Measurements from ENCODE around the gene PPP1R27.

PPP1R27 gene

DNA sequence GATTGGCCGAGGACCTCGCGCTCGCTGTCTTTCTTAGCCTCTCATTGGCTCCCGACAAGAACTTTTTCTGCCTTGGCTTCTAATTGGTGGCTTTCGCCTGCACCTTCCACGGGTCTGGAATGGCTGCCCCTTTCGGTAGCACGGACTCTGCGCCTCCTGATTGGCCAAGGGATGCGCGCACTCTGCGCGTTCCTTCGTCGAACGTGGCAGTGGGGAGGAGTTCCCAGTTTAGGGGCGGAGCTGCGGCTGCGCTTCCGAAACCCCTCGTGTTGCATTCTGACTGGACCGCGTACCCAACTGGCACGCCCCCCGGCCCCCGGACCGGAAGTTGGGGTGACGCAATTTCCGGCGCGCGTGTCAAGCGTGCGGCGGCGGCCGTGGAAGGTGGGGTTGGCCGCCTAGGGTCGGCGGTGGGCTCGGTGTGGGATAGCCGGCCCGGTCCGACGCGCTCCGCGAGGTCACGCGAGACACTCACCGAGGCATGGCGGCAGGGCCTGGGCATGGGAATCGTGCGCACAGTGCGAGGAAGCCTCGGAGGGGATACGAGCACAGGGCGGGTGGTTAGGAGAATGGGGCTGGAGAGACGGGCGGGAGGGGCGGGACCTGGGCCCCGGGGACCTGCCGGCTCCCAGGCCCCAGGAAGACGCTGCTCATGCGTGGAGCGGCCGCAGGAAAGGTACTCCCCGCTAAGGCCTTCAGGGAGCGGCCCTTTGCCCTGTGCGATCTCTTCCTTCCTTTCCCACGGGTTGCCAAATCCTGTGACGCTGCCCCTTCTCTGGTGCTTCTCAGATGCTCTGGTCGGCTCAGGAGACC is 26.1 kb upstream of the PPP1R27 start:
- DNase-seq: peak; percentile 100

DNA sequence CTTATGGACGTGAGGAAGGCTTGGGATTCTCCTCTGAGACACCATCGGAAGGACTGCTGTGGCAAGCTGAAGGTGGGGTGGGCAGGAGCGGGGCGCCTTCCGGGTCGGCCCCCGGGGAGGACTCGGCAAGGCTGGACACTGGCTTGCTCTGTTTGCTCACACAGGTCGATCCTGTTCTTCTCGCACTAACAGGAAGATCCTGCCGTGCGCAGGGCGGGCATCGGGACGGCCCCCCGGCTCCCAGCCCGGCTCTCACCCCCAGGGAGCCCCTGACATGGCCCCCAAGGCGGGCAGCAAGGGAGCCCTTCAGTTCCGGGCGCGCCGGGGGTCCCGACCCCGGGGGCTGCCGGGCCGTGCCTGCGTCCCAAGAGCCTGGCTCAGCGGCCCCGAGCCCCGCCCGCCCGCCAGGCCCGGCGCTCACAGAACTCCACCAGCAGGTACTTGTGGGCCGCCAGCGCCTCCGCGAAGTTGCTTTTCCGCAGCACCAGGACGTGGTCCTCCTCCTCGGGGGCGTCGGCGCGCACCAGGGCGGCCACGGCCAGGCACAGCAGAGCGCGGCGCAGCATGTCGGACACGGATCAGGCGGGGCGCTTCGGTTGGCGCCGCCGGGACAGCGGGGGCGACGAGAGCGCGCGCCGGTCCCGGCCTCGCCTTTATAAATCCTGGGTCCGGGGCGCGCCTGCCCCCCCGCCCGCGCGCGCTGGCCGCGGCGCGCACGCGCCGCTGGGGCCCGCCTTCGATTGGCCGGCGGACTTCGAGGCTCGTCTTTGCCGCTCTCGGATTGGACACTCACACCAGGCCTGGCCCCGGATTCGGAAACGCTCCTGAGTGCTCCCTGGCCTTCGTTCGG is 25.3 kb upstream of the PPP1R27 start, which contains the start of gene P4HB:
Gene P4HB, minus strand, starts transcription at position 630 of the 850 bp plus-strand sequence. Its CDS starts 64 bp downstream, at position 566.
- DNase-seq: no peak

DNA sequence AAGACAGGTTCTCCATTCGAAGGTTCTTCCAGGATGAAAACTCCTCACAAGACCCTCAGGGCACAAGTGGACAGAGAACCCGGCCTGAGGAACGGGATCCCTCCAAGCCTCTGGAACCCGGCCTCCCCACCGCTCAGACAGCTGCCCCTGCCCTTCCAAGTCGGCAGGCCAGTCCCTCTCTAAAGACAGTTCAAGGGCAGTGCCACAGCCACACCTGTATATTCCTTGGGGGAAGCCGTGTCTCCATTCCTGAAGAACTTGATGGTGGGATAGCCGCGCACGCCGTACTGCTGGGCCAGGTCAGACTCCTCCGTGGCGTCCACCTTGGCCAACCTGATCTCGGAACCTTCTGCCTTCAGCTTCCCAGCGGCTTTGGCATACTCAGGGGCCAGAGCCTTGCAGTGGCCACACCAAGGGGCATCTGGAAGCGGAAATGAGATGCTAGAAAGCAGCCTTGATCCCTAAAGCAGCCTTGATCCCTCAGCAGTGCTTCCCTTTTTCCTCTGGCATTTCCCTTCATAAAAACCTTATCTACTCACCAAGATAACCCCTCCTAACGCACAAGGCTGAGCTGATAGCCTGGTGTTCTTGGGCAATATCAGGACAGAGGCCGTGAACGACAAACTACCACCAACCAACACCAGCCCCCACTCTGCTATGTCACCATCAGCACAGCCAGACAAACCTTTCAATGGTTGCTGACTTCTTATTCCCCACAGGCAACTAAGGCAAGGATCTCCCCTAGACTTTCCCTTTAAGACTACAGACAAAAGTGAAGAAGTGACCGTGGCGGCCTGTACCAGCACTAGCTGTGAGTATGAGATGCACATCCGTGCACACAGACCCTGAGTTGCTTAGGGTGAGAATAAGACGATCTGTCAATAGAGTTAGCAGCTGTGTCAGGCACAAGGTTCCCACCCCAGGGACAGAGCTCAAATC is 24.4 kb upstream of the PPP1R27 start:
- DNase-seq: peak in 1 of 2 experiments; percentile 29

DNA sequence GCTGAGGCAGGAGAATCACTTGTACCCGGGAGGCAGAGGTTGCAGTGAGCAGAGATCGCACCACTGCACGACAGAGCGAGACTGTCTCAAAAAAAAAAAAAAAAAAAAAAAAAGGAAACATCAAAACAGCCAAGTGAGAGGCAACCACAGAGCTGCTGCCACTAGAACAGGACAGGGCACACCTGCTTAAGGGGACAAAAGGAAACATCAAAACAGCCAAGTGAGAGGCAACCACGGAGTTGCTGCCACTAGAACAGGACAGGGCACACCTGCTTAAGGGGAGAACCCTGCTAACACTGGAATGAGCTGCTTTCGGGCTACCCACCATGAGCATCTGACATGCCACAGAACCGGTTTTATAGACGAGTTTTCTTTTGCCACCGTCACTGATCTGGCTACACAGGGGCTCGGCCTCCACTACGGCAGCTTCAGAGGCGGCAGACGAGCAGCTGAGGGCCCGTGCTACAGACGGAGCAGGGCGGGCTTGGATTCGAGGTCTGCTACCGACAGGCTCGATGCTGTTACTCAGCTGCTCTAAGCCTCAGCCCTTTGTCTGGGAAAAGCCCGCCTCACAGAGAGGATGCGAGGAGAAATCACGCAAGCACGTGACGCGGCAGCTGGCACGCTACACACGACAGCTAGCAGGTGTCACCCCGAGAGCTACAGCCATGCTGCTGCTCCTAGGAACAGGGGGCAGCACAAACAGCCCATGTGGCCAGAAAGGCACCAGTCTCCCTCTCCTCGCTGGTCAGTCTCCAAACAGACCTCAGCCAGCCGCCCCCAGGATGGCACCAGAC is 23.5 kb upstream of the PPP1R27 start:
- no peak for DNase-seq

DNA sequence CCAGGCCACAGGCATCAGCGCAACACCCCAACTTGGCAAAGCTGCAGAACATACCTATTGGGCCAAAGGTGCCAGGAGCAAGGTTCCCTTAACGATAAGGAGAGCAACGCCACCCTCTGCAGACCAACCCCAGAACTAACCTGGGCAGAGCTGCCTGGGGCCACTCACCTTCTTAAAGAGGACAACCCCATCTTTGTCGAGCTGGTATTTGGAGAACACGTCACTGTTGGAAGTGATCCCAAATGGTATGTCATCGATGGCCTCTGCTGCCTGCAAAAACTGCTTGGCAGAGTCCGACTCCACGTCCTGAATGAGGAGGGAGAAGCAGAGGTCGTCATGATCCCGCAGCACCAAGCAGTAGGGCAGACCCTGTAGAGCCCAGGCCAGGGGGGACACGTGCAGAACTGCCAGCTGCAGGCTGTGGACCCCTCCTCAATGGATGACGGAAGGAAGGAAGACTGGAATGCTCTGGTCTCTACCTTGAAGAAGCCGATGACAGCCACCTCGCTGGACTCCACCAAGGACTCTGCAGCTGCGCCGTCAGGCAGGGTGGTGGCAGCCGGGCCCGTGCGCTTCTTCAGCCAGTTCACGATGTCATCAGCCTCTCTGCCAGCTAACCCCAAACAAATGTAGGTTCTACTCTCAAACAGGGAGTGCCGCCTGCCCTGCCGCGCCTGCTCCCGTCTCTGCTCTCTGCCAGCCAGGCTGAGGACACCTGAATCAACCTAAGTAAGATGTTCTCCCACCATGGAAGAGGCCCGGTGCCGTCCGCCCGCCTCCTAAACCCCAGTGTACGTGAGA is 20.3 kb upstream of the PPP1R27 start:
- peak in 1 of 2 experiments; percentile 22 for DNase-seq

DNA sequence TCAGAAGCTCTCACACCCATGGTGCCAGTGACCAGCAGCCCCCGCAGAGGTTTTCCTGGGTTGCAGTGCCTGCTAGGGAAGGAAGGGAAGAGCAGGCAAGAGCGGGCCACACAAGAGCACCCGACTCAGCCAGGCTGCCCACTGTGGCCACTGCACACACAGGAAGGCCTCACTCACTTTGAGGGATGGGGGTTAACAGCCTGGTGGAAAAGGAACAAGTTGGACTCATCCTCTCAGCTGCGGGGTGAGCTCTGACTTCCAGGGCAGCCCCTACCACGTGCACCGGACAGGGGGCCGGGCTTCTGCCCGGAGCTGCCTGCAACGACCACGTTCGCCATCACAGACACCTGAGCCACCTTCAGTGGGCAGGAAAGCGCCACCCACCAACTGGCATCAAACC is 17.4 kb upstream of the PPP1R27 start:
- no peak for DNase-seq

DNA sequence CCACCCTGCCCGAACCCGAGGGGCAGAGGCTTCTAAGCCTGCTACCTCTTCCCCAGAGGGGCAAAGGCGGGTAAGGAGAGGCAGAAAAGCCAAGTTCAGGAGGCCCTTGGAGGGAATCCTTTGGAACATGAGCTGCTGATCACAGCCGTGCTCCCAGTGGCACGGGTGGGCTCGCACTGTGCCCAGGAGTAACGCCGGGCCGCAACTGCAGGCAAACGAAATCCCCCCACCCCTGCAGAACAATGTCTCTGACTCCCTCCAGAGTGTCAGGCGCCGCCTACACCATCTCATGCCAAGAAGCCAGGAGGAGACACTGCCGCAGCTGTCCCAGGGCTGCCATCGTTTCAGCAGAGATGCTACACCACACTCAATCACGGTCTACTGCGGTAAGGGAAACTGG is 16.6 kb upstream of the PPP1R27 start:
- DNase-seq: no peak

DNA sequence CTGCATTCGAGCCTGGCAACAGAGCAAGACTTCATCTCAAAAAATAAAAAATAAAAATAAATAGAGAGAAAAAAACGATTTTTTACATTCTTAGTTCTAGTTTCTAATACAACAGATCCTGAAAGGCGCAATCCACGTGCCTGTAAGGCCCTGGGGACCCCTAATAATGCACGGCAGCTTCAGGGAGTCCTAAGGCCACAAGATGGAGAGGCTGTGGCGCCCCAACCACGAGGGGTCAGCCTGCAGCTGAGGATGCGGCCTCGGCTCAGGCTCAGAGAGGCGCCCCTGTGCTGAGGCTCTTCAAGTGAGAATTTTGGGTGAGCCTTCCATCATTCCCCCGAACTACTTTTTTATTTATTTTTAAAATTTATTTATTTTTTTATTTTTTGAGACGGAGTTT is 14.6 kb upstream of the PPP1R27 start:
- DNase-seq: no peak

DNA sequence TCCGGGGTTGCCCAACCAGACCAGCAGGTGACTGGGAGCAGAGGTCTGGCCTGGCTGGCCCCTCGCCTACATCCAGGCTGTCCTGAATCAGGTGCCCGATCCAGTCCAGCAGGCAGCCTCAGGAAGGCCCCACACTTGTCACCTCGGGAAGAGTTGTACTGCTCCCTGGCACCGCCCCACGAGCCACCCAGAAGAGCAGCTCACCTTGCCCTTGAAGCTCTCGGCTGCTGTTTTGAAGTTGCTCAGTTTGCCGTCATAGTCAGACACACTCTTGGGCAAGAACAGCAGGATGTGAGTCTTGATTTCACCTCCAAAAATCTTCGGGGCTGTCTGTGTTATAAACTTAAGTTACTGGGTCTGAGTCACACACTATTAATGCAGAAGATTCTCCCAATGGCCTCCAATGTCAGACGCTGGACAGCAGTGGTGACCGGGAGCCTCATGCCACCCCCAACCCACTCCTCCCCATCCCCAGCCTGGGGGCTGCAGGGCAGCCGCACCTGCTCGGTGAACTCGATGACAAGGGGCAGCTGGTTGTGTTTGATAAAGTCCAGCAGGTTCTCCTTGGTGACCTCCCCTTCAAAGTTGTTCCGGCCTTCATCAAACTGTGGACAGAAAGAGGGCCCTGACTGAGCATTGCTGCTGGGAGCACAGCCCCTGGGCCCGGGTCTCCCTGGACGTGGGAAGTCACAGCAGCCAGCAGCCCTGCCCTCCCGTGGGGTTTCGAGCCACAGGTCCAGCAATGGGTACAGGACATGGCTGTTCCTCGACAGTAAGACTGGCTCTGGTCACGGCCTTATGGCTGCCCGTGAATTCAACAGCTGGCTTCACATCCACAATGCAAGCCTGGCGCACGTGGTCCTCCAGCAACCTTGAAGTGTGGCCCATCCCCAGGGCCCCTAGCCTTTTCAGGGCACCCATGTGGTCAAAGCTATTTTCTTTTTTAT is 12.2 kb upstream of the PPP1R27 start:
- no peak for DNase-seq

DNA sequence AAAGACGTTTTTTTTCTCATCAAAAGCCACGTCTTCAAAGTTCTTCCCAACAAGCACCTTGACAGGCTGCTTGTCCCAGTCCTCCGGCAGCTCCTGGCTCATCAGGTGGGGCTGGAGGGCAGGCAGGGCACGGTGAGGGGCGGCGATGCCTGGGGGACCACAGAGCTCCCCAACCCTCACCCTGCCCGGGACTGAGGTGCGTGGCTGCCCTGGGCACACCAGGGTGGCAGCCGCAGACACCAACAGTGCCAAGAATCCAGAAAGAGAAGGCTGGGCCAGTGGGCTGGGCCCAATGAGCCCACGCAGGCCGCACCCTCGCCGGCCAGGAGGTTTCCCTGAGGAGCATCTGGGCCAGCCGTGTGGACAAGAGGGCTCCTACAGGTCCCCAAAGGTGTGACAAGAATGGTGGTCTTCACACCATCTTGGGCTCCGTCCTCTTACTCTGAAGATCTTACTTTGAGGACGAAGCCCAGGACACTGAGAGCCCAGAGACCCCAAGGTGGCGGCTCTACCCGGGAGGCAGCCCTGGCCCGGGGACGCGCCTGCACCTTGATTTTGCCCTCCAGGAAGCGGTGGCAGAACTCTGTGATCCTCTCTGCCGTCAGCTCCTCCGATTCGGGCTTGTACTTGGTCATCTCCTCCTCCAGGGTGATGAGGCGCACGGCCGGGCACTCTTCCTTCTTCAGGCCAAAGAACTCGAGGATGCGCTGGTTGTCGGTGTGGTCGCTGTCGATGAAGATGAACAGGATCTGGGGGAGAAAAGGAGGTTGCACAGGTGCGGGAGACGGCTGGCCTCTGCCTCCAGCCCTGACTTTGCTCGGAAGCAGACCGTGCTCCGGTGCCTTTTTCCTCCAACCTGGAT is 11.3 kb upstream of the PPP1R27 start:
- no peak for DNase-seq

DNA sequence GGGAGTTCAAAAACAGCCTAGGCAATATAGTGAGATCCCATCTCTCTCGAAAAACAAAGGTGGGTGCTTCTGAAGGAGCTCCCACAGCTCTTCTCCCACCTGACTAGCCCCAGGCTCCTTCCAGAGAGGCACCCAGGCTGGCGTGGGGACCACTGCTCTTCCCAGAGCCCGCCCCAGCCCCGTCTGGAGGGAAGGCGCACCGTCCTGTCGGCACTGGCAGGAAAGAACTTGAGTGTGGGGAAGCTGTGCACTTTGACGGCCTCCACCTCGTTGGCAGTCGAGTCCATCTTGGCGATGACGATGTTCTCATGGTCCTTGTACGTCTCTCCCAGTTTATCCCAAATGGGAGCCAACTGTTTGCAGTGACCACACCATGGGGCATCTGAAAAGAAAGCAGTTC is 10.5 kb upstream of the PPP1R27 start:
- no peak for DNase-seq

DNA sequence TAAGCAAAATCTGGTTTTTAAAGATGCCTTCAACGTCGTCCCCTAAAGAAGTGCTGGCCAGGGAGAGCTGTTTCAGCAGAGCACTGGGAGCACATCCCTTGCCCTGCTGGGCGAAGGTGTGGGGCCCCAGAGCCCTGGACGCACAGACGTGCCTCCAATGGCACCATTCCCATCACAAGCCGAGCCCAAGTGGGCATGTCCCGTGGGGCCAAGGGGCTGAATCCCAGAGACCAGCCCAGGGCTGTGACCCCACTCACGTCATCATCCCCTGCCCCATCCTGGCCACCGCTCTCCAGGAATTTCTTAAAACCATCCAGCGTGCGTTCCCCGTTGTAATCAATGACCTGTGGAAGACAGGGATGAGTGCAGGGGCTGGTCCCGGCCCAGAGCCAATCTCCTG is 10.0 kb upstream of the PPP1R27 start:
- DNase-seq: no peak

DNA sequence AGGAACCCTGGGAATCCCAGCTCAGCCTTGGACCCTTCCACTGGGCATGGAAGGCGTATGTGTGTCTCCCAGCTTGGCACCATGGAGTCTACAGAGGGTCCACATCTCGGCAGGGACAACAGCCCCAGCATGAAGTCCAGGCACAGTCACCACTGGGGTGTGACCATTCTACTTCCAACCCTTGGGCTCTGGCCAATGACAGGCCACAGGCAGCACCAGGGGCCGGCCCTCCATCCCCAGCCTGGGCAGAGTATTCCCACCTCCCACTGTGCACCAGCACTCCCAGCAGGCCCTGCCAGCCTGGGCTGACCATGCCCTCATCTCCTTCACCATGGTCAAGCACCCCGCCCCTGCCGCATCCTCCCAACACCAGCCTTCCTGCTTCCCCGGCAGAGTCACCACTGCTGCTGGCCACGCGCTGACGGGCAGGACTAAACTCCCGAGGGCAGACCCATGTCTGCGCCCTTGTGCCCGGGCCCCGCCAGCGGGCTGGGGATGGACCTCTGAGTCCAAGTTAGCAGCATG is 9.5 kb upstream of the PPP1R27 start:
- no peak for DNase-seq

DNA sequence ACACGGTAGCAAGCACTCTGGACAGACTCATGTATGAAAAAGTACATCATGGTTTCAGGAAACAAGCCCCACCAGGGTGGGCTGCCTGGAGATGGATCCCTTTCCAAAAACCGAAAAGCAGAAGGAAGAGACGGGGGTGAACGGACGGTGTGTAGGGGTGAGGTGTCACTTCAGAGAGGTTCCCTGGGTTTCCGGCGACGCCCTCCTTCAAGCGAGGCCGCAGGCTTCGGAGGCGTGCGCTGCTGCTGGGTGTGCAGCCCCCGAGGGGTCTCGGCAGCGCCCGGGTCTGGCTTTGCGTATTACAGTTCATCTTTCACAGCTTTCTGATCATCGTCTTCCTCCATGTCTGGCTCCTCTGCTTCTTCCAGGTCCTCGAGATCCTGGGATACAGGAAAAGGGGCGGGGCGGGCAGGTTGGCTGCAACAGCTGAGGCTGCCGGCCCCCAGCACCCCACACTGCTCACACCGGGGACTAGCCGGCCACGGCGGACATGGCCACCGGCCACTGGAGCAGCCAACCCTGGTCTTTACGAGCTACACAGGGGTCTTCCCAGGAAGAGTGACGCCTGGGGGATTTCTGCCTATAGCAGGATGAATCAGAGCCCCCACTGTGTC is 9.0 kb upstream of the PPP1R27 start:
- DNase-seq: no peak

DNA sequence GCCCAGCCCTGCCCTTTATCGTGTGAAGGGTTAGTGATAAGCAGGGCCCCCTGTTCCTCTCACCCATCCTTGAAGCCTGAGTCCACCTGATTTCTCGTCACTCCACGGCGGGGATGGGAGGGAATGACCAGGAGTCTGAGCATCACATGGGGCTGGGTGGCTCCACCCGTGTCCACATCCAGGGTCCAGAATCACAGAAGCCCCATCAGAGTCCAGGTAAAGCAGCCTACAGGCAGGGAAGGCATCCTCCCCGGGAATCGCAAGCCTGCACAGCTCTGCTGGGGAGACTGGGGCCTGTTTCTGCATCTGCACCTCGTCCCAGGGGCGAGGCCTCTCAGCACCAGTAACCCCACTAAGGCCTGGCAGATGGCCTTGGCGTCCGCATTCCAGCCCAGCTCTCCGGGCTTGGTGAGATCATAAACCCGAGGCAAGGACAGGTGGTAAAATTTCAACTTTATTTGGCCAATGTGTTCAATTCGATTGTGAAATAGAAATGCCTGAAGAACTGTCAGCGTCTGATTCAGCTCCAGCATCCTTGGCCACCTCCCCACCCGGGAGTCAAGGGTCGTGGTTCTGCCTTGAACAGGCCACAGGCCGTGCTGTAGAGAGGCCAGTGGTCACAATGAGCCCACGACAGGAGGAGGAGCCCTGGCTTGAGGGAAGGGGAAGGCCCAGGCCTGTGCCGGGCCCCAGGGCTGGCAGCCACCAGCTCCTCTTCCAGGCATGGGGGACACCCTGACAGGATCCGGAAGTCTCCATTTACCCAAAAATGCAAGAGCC is 8.1 kb upstream of the PPP1R27 start:
- DNase-seq: no peak

DNA sequence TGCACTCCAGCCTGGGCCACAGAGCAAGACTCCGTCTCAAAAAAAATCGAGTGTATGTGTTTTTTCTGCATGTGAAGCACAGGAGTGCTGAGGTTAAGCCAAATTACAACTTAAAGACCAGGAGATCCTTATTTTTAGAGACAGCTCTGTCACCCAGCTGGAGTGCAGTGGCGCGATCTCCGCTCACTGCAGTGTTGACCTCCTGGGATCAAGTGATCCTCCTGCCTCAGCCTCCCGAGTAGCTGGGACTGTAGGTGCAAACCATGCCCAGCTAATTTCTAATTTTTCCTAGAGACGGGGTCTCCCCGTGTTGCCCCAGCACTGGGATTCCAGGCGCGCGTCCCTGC is 7.5 kb upstream of the PPP1R27 start:
- DNase-seq: no peak

DNA sequence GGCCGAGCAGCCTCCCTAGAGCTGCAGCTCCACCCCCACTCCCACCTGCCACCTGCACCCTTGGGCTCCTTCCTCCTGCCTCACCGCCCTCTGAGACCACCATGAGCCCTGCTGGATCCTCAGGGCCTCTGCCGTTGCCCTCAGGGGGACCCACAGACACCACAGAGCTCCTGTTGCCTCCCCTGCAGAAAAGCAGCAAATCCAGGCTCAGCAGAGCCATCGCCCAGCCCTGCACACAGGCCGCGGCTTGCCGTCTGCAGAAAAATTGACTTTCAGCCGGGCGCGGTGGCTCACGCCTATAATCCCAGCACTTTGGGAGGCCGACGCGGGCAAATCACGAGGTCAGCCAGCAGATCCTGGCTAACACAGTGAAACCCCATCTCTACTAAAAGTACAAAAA is 7.0 kb upstream of the PPP1R27 start:
- DNase-seq: no peak
